Measurements from ENCODE around the gene HDAC10. TPM values are rescaled to one million over a fixed set of nuclear protein-coding genes. Genes with fewer than 3 reads are reported as not detected.

HDAC10 gene
- total RNA-seq, 4 donors from 2014 or later = 41.2 to 105 (median 55.4) TPM

DNA sequence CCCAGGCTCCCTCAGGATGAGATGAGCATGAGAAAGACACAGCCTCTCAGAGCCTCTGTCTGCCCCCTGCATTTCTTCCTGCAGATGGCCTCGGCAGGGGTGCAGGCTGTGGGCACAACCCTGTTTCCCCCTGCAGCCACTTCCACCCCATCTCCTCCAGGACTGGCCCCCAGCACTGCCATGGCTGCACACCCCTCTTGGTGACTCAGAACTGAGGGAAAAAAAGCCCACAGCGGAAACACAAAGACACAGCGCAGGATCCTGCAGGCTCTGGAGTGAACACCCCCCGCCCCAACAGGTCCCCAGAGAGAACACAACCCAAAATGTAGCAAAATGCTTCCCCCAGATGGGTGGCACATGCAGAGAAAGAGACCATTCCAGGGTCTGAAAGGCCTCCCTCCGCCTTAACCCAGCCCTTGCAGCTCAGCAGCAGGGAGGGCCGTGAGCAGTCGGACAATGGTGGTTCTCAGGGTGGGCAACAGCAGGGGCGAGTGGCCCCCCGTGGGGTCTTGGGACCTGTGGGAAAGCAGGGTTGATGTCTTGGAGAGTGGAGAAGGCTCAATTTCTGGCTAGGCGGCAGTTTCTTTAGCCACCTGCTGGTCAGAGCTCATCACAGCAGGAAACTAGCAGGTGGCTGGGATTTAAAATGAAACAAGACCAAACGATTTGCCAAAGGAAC, 14.2 kb downstream of the HDAC10 start:
- Histone ChIP-seq H3K4me3 (no peak overlapping the region), H3K27me3 (no peaks in the 10 kb centered on the region), H3K9me3 (no peaks in the 10 kb centered on the region), H3K27ac (no peak overlapping the region), H3K4me1 (peaks cover 0 to 20% (median 11%) of the 10 kb centered on the region in 4 donors), H3K36me3 (peaks cover 0 to 71% (median 7%) of the 10 kb centered on the region in 3 donors)
- WGBS, 2 donors = 70 to 75% methylated on average over 9 of the region's 11 CpGs
- DNase-seq (ENCODE audit: low spot score in 2 of 2) = no peak
- peak in 1 of 5 experiments; percentile 12 for TF ChIP-seq CTCF (IDR thresholded peaks at IDR 0.05)
- no peak for TF ChIP-seq EP300 (IDR thresholded peaks at IDR 0.05)

GRCh38 chr22:50233223-50233622, 17.8 kb downstream of the HDAC10 start:
- WGBS, 2 donors = 88 to 96% methylated on average over 15 to 18 of the region's 18 CpGs
- H3K27ac ChIP-seq = no peak overlapping the region
- no peaks in the 10 kb centered on the region for H3K4me1 ChIP-seq
- H3K9me3 ChIP-seq = no peaks in the 10 kb centered on the region
- H3K36me3 ChIP-seq = peaks cover 0 to 72% (median 0%) of the 10 kb centered on the region in 3 donors
- no peak overlapping the region for H3K4me3 ChIP-seq
- no peak for DNase-seq (ENCODE audit: low spot score in 2 of 2)
- TF ChIP-seq EP300 (IDR thresholded peaks at IDR 0.05) (no peak), CTCF (IDR thresholded peaks at IDR 0.05) (no peak), POLR2A (IDR thresholded peaks at IDR 0.05) (no peak)
- no peaks in the 10 kb centered on the region for H3K27me3 ChIP-seq

GRCh38 chr22:50232481-50233151, 18.4 kb downstream of the HDAC10 start:
- no peak for DNase-seq (ENCODE audit: low spot score in 2 of 2)
- no peaks in the 10 kb centered on the region for H3K9me3 ChIP-seq
- peaks cover 0 to 73% (median 0%) of the 10 kb centered on the region in 3 donors for H3K36me3 ChIP-seq
- TF ChIP-seq EP300 (IDR thresholded peaks at IDR 0.05) = no peak
- no peak for TF ChIP-seq POLR2A (IDR thresholded peaks at IDR 0.05)
- H3K27me3 ChIP-seq = no peaks in the 10 kb centered on the region
- H3K4me3 ChIP-seq = no peak overlapping the region
- 89 to 90% methylated on average over 20 of the region's 20 CpGs for WGBS, 2 donors
- H3K4me1 ChIP-seq = no peaks in the 10 kb centered on the region
- no peak overlapping the region for H3K27ac ChIP-seq

- no peak overlapping the region for H3K4me3 ChIP-seq
- 91 to 93% methylated on average over 14 to 16 of the region's 16 CpGs for WGBS, 2 donors
- DNase-seq (ENCODE audit: low spot score in 2 of 2) = no peak
- no peaks in the 10 kb centered on the region for H3K27me3 ChIP-seq
- no peaks in the 10 kb centered on the region for H3K9me3 ChIP-seq
- TF ChIP-seq POLR2A (IDR thresholded peaks at IDR 0.05) = no peak
- TF ChIP-seq EP300 (IDR thresholded peaks at IDR 0.05) = no peak
- TF ChIP-seq CTCF (IDR thresholded peaks at IDR 0.05) = no peak
- no peaks in the 10 kb centered on the region for H3K4me1 ChIP-seq
- H3K27ac ChIP-seq = no peak overlapping the region
- peaks cover 0 to 85% (median 7%) of the 10 kb centered on the region in 3 donors for H3K36me3 ChIP-seq
Observed at GRCh38 chr22:50229370-50229769, 21.7 kb downstream of the HDAC10 start.

GRCh38 chr22:50228366-50228765, 22.7 kb downstream of the HDAC10 start:
- peaks cover 0 to 91% (median 7%) of the 10 kb centered on the region in 3 donors for H3K36me3 ChIP-seq
- no peak for DNase-seq (ENCODE audit: low spot score in 2 of 2)
- H3K27me3 ChIP-seq = no peaks in the 10 kb centered on the region
- 87 to 89% methylated on average over 8 to 9 of the region's 9 CpGs for WGBS, 2 donors
- H3K9me3 ChIP-seq = no peaks in the 10 kb centered on the region
- no peak overlapping the region for H3K27ac ChIP-seq
- TF ChIP-seq EP300 (IDR thresholded peaks at IDR 0.05) (no peak), CTCF (IDR thresholded peaks at IDR 0.05) (no peak), POLR2A (IDR thresholded peaks at IDR 0.05) (no peak)
- H3K4me1 ChIP-seq = no peaks in the 10 kb centered on the region
- no peak overlapping the region for H3K4me3 ChIP-seq

Data from tibial nerve (tissue), 4 donors.